Mucosa of descending colon (tissue), 3 donors: ENCODE results near the gene POLR3H. TPM values are rescaled to one million over a fixed set of nuclear protein-coding genes. Genes with fewer than 3 reads are reported as not detected.
A peak's percentile ranks its signal among the peaks of the same experiment; 100 is the strongest.

Source experiments
- ATAC-seq: fragments of 200-7000 bp; cut with Tn5 transposase; one replicate; pipeline ENCODE4 v1.9.1; 2020; ENCODE audit warnings: mild to moderate bottlenecking, moderate library complexity
- DNase-seq, 3 donors: peaks; one replicate each; pipeline ENCODE4 v3.0.0-alpha.2; 2020
- H3K36me3 ChIP-seq: fragments of 200-600 bp; one replicate; pipeline ENCODE4 v1.8.0; 2021; ENCODE audit warnings: low read depth, mild to moderate bottlenecking
- H3K4me1 ChIP-seq: fragments of 200-600 bp; one replicate; pipeline ENCODE4 v1.8.0; 2021; ENCODE audit warnings: low read depth, mild to moderate bottlenecking
- H3K4me3 ChIP-seq: fragments of 200-600 bp; one replicate; pipeline ENCODE4 v1.8.0; 2021; ENCODE audit warnings: mild to moderate bottlenecking
- H3K9me3 ChIP-seq: fragments of 200-600 bp; one replicate; pipeline ENCODE4 v1.8.0; 2021; ENCODE audit warnings: mild to moderate bottlenecking
- CTCF ChIP-seq: fragments of 200-600 bp; IDR thresholded peaks from one replicate; pipeline ENCODE4 v1.8.0; 2022; ENCODE audit warnings: antibody characterized with exemption, mild to moderate bottlenecking
- intact Hi-C, 2 donors: fragments of 100-400 bp; cut with DNase I in 1 of 2; cut with micrococcal nuclease in 1 of 2; formaldehyde crosslinking; loops; one replicate each; pipeline versions ENCODE4 v1.11.0 to v1.11.1; 2022; cut with DNase I, micrococcal nuclease
- total RNA-seq, 3 donors: library from RNA; stranded (reverse); fragmentation: NEBNext Ultra II Directional in 2 of 3; extraction: Animal tissue kit (Norgen Biotek cat#: 25700) in 2 of 3; gene quantifications; one replicate each; pipeline versions ENCODE4 v1.2.1 to v1.2.4, GENCODE V29; 2021 to 2023
- donor health status: DM: no; HTN: no; CAD: no; lungs with moderate emphysema.
- donor health status: DM: no; HTN: no; CAD: no.
- donor health status: DM: no; HTN: yes; CAD: no.

The POLR3H gene
- total RNA-seq, 3 donors from 2014 or later = 12.4 to 26.1 (median 15.7) TPM

GRCh38 chr22:41534219-41534618 is 10.1 kb downstream of the POLR3H start:
- H3K36me3 ChIP-seq = no peaks in the 10 kb centered on the region
- DNase-seq (no peak), ATAC-seq (peak; percentile 12)
- no peaks in the 10 kb centered on the region for H3K9me3 ChIP-seq
- TF ChIP-seq CTCF = no peak
- no peaks in the 10 kb centered on the region for H3K4me1 ChIP-seq
- intact Hi-C loops = no loop called here
- H3K4me3 ChIP-seq = no peak overlapping the region

- intact Hi-C loops = no loop called here
- TF ChIP-seq CTCF = peak; percentile 68
- no peaks in the 10 kb centered on the region for H3K9me3 ChIP-seq
Measured at GRCh38 chr22:41532908-41533825, 11.1 kb downstream of the POLR3H start.

GRCh38 chr22:41531715-41532477 is 12.4 kb downstream of the POLR3H start:
- TF ChIP-seq CTCF = no peak
- Histone ChIP-seq H3K9me3 (no peaks in the 10 kb centered on the region), H3K4me3 (no peak overlapping the region), H3K36me3 (peaks cover 5% of the 10 kb centered on the region), H3K4me1 (no peaks in the 10 kb centered on the region)
- intact Hi-C loops = no loop called here
- no peak for DNase-seq
- ATAC-seq = no peak

More at GRCh38 chr22:41532908-41533825, 11.1 kb downstream of the POLR3H start:
- Histone ChIP-seq H3K36me3 (no peaks in the 10 kb centered on the region), H3K4me3 (no peak overlapping the region), H3K4me1 (no peaks in the 10 kb centered on the region)
- ATAC-seq (peak; percentile 79), DNase-seq (peak; percentile 74 to 81 (median 78))

GRCh38 chr22:41530890-41531714 is 13.2 kb downstream of the POLR3H start:
- no peak for ATAC-seq
- no peaks in the 10 kb centered on the region for H3K9me3 ChIP-seq
- DNase-seq = no peak
- no peak overlapping the region for H3K4me3 ChIP-seq
- intact Hi-C loops = no loop called here
- no peak for TF ChIP-seq CTCF
- peaks cover 5% of the 10 kb centered on the region for H3K36me3 ChIP-seq
- H3K4me1 ChIP-seq = no peaks in the 10 kb centered on the region

GRCh38 chr22:41528938-41529561 is 15.2 kb downstream of the POLR3H start:
- intact Hi-C loops = no loop called here
- TF ChIP-seq CTCF = no peak
- Histone ChIP-seq H3K9me3 (no peaks in the 10 kb centered on the region), H3K4me1 (no peaks in the 10 kb centered on the region), H3K36me3 (peaks cover 5% of the 10 kb centered on the region), H3K4me3 (no peak overlapping the region)
- ATAC-seq (no peak), DNase-seq (no peak)
